ENCODE data around the gene ANKS1B.

The ANKS1B gene

GRCh38 chr12:98939926-98940325 is 1044.8 kb downstream of the ANKS1B start:
- DNase-seq (ENCODE audit: low spot score), result no peak

GRCh38 chr12:98939350-98939749 is 1045.4 kb downstream of the ANKS1B start:
- DNase-seq (ENCODE audit: low spot score), result peak; percentile 83

- no peak for DNase-seq (ENCODE audit: low spot score)
Measured at GRCh38 chr12:98935847-98936246, 1048.9 kb downstream of the ANKS1B start.

GRCh38 chr12:98922871-98923270 is 1061.9 kb downstream of the ANKS1B start:
- no peak for DNase-seq (ENCODE audit: low spot score)

GRCh38 chr12:98918176-98918863 is 1066.4 kb downstream of the ANKS1B start:
- DNase-seq (ENCODE audit: low spot score), result no peak

- DNase-seq (ENCODE audit: low spot score), result no peak
Measured at GRCh38 chr12:98916106-98916505, 1068.6 kb downstream of the ANKS1B start.

GRCh38 chr12:98912401-98912974 is 1072.2 kb downstream of the ANKS1B start:
- no peak for DNase-seq (ENCODE audit: low spot score)

- DNase-seq (ENCODE audit: low spot score), result no peak
Measured at GRCh38 chr12:98911396-98911795, 1073.3 kb downstream of the ANKS1B start.

GRCh38 chr12:98909746-98910145 is 1075.0 kb downstream of the ANKS1B start:
- peak; percentile 31 for DNase-seq (ENCODE audit: low spot score)

- no peak for DNase-seq (ENCODE audit: low spot score)
Measured at GRCh38 chr12:98908866-98909265, 1075.9 kb downstream of the ANKS1B start.

- DNase-seq (ENCODE audit: low spot score), result no peak
Measured at GRCh38 chr12:98903875-98904274, 1080.9 kb downstream of the ANKS1B start.

GRCh38 chr12:98901189-98901588 is 1083.5 kb downstream of the ANKS1B start:
- no peak for DNase-seq (ENCODE audit: low spot score)

GRCh38 chr12:98896938-98897337 is 1087.8 kb downstream of the ANKS1B start:
- DNase-seq (ENCODE audit: low spot score), result peak; percentile 11

- peak; percentile 52 for DNase-seq (ENCODE audit: low spot score)
Measured at GRCh38 chr12:98895086-98895651, 1089.6 kb downstream of the ANKS1B start.

- peak; percentile 60 for DNase-seq (ENCODE audit: low spot score)
Measured at GRCh38 chr12:98894412-98895085, 1090.2 kb downstream of the ANKS1B start.

- peak; percentile 52 for DNase-seq (ENCODE audit: low spot score)
Measured at GRCh38 chr12:98893675-98894411, 1090.9 kb downstream of the ANKS1B start.

GRCh38 chr12:98893126-98893674 is 1091.5 kb downstream of the ANKS1B start:
- peak; percentile 80 for DNase-seq (ENCODE audit: low spot score)

GRCh38 chr12:98885778-98886177 is 1099.0 kb downstream of the ANKS1B start:
- peak; percentile 30 for DNase-seq (ENCODE audit: low spot score)

GRCh38 chr12:98883231-98883630 is 1101.5 kb downstream of the ANKS1B start:
- DNase-seq (ENCODE audit: low spot score), result peak; percentile 98

GRCh38 chr12:98882526-98882925 is 1102.2 kb downstream of the ANKS1B start:
- no peak for DNase-seq (ENCODE audit: low spot score)

GRCh38 chr12:98873776-98874175 is 1111.0 kb downstream of the ANKS1B start:
- DNase-seq (ENCODE audit: low spot score), result no peak

GRCh38 chr12:98870504-98870903 is 1114.2 kb downstream of the ANKS1B start:
- DNase-seq (ENCODE audit: low spot score), result peak; percentile 99
